Right lobe of liver (tissue), 4 donors: ENCODE measurements around the gene SFXN3.

Experiments used
- POLR2A ChIP-seq: fragments of 450-650 bp; IDR thresholded peaks from one replicate; pipeline ENCODE4 v1.6.1; 2017; ENCODE audit warnings: antibody characterized with exemption, mild to moderate bottlenecking
- TF ChIP-seq, protein P1 (sequence below), 4 donors: fragments of 200-600 bp in 3 of 4; fragments of 450-650 bp in 1 of 4; IDR thresholded peaks; one replicate each; pipeline versions ENCODE4 v1.5.1 to v1.8.0; 2016 to 2022; ENCODE audit warnings: antibody characterized with exemption in 4 of 4, mild to moderate bottlenecking in 2 of 4
- donor health status: DM: no; HTN: no; CAD: no.
- donor health status: DM: no; HTN: no; CAD: no.
- donor health status: DM: no; HTN: yes; CAD: no.

DNA sequence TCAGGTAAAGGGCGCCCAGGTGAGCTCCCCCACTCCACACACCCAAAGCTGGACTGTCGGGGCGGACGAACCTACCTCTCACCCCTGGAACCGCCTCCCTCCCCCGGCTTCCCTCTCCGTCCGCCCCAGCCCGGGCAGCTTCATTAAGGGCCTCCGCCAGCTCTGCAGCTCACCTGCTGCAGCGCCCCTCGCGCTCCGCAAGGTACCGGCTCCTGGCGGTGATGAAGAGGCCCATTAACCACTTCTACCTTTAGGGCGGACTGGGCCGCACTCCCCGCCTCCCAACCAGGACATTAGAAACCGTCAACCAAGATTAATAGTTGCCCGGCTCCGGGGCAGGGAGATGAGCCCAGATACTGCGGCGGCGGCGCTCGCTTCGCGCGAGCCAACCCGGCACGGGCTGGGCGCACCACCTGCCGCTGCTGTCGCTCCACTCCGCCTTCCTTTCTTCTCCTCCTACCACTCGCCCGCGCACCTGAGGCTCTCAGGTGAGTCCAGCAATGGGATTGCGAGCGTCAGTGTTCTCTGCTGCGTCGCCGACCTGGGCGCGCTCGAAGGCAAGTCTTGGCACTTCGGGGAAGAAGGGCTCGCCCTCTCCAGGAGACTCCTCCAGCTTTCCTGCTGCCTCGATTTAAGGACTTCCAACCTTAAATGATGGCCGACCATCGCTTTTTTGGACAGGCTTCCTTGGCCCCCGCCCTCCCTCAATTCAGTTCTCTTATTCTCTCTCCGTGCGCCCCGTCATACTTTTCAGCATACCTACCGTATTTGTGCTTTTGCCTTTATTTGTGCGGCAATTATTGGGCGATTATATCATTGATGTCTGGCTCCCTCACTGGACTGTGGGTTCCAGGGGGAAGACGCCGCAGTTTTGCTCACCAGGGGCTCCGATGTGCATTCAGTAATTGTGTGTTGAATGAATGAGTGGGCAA, 17.2 kb downstream of the SFXN3 start:
- TF ChIP-seq, protein P1, sequence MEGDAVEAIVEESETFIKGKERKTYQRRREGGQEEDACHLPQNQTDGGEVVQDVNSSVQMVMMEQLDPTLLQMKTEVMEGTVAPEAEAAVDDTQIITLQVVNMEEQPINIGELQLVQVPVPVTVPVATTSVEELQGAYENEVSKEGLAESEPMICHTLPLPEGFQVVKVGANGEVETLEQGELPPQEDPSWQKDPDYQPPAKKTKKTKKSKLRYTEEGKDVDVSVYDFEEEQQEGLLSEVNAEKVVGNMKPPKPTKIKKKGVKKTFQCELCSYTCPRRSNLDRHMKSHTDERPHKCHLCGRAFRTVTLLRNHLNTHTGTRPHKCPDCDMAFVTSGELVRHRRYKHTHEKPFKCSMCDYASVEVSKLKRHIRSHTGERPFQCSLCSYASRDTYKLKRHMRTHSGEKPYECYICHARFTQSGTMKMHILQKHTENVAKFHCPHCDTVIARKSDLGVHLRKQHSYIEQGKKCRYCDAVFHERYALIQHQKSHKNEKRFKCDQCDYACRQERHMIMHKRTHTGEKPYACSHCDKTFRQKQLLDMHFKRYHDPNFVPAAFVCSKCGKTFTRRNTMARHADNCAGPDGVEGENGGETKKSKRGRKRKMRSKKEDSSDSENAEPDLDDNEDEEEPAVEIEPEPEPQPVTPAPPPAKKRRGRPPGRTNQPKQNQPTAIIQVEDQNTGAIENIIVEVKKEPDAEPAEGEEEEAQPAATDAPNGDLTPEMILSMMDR (IDR thresholded peaks at IDR 0.05) = no peak
- no peak for TF ChIP-seq POLR2A
